ENCODE data around the gene PKP4. TPM values are rescaled to one million over a fixed set of nuclear protein-coding genes. Genes with fewer than 3 reads are reported as not detected.

The PKP4 gene
- total RNA-seq, 1 donor from 2014 or later = 112 TPM

DNA sequence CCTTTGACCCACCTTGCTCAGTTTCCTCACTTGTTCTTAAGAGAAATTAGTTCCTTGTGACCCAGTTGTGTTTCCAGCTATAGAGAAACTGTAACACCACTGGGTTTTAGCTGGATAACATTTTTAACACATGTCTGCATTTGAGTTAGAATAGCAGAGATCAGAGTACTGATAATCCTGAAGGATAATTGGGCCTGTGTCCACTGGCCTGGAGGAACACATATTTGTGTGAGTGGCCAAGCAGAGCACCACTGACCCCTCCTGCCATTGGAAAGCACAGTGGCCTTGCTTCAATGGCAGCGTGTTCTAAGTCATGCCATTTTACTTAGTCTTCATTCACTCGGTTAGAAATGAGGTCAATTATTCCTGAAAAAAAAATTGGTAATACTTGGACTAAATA lies 42.6 kb downstream of the PKP4 start:
- no peak for DNase-seq

DNA sequence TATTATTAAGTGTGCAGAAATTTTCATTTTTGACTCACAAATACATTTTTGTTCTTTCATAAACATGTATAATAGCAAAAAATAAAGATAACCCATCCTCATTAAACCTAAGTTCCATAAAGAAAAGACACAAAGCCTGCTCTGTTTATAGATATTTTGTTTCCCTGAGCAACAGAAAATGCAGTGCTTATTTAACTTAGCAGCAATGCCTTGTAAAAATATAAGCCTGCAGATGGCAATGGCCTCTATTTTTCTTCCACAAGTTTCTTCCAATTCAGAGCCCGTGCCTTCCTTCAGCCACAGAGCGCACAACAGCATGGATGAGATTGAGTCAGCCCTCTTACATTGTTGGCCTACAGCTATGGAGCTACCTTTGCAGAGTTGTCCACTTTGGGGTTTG lies 43.6 kb downstream of the PKP4 start:
- no peak for DNase-seq

DNA sequence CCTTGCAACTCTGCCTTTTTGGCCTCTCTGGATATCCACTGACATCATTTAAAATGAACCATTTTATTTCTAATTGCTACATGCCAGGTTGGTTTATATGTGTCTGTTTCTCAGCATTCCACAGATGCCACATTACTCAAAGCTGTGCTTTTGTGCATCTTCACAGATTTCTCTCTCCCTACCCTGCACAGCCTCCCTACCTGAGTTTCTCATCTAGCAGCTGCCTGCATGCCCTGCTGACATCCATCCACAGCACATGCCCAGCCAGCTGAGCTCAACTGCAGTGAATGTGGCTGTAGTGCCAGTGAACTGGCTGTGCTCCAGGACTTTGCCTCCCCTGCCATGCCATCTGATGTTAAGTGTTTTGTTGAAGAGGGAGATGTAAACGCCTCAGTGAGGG lies 44.5 kb downstream of the PKP4 start:
- DNase-seq = no peak

DNA sequence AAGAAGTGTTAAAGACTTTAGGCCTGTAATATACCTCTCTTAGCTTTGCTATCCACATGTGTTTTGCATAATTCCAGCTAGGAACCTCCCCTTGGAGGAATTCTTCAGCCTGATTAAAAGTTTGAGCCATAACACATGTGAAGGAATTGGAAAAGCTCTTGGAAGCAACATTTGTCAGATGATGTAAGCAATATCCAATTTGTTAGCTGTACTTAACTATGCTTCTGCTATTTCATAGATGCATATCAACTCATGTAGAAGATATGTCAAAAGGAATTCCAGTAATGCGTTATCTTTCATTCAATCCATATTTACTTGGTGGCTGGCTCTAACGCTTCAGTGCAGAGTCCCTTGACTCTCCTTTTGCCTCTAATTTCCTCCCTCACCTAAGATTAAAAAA lies 46.2 kb downstream of the PKP4 start:
- no peak for DNase-seq

DNA sequence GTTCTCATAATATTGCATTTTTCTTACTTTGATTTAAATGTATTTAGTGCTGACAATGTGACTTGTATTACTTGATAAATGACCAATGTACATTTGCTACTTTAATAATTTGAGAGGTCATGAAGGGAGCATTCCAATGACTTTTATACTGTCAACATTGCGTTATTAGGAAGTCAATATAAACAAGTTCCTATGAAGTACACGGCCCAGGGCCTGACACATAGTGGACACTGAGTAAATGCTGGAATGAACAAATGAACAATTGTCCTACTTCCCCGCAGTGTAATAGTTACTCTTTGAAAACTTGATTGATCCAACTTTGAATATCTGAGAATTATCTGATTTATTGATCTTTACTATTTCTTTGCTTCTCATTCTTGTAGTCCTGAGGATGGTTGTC lies 47.3 kb downstream of the PKP4 start:
- no peak for DNase-seq

DNA sequence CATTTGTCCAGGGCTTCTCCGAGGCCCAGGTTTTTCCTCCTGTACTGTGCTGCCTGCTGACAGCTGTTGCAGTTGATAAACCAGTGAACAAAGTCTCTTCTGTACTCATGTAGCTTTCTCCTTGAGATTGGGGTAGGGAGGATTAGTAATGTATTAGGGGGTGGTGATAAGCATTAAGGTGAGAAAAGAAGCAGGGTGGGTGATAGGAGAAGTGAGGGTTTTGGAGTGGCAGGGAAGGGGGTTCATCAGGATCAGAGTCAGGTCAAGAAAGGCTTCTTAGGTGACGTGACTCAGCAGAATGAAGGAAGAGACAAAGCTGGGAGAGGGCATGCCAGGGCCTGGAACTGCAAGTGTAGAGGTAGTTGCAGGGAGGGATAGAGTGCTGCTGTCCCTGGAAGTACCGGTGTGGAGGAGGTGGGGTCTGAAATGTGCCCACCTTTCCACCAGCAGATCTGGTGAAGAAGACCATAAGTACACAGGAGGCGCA lies 48.7 kb downstream of the PKP4 start:
- no peak for DNase-seq

DNA sequence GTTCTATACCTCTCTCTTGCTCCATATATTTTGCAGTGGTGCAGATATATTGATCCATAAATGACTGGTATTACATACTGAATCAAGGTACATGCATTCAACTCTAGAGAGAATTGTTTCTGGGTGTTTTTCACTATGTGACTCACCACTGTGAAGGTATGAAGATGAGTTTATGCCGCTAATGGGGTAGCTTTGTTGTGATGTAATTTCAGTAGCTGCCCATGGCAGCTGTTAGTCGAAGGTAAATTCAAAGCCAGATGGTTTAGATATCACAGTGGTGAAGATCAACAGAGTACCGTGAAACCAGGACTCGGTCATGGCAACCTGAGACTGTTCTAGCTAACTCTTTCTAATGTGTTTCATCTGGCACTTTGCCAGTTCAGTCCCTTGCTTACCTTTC lies 50.4 kb downstream of the PKP4 start:
- DNase-seq = no peak

DNA sequence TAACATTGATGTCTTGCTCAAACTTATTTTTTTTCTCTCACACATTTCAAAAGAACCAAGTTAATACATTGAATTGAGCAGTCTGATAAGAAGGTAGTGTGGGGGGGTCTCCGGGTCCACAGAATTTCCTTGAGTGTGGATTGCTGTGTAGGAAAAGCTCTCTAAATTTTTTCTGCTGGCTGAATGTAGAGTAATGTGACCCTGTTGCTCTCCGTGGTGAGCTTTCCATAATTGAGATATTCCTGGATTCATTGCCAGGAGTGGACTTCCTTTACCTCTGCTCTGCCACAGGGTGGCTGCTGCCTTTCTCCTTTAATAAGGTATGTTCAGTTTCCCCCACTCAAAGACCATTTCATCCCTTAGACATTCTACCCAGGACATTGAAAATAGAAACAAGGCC lies 50.9 kb downstream of the PKP4 start:
- DNase-seq = no peak

DNA sequence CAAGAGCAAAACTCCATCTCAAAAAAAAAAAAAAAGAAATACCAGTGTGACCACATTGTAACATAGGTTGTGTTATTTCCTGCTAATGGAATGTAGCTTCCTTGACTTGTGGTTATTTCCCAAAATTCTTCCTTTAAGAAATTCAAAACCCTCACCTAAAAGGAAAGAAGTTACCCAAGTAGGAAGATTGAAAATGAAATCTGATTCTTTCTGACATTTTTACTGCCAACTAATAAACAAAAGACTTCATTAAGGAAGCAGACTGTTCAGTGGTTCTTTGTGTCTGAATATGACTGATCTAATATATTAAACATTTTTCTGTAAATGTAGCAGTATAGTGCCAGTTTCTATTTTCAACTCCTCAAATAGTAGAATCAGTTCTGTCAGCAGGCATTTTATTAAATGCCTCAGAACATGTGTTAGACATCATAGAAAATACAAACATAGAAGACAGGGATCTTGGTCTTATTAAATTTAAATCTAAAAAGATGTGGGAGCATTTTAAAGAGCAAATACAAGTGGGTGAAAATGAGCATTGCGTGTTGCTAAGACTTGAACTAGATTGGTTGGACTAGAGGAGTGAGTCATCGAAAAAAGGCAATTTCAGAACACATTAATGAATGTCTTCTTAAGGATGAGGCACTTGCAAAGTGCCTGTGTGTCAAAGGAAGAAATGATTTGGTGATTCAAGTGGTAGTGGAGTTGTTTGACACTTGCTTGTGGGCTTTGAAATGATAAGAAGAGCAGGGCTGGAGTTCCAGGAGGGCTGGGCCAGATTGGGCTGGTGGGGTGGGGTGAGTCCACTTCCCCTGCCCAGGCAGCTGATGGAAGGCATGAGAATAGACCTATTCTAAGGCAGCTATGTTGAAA lies 53.4 kb downstream of the PKP4 start:
- no peak for DNase-seq

DNA sequence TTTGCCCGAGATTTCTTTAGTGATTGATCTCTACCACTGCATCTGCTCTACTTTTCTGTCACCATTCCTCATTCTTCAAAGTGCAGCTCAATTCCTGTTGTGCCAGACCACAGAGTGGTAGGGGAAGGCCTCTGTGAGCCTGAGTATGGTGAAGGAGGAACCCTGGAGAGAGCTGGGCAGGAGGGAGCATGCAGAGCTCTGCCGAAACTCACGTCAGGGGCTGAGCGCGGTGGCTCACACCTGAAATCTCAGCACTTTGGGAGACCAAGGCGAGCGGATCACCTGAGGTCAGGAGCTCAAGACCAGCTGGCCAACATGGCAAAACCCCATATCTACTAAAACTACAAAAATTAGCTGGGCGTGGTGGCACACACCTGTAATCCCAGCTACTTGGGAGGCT lies 54.1 kb downstream of the PKP4 start:
- no peak for DNase-seq

DNA sequence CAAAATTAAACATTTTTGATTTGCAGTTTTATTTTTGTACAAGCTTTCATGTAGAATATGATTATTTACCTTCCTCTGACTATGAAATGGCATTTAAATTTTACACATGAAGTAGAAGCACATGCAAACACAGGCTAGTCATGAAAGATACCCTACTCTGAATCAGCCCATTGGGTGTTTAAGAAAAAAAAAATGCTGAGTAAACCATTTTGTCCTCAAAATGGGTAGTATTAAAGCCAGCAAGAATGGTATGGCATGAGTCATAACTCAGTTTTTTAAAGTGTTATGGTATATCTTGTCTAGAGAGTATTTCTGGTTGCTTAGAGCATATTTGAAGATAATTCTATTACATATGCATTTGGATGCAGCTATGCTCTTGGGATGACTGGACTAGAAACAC lies 55.0 kb downstream of the PKP4 start:
- no peak for DNase-seq

DNA sequence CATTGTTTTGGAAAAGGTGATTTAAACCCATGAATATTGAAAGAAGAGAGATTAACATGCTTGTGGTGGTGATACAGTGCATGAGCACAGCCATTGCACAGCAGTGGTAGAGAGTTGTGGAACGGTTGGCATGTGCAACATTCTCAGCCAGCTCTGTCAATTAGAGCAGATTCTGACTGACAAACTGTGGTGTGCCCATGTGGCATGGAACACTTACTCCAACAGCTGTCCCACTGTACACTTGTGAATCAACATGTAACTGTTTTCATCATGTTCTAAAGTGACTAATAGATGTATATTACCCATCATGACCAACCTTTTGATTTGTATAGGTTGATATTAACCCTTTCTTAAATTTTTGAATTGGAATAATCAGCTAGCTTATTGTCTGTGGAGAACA lies 55.6 kb downstream of the PKP4 start:
- DNase-seq = no peak

DNA sequence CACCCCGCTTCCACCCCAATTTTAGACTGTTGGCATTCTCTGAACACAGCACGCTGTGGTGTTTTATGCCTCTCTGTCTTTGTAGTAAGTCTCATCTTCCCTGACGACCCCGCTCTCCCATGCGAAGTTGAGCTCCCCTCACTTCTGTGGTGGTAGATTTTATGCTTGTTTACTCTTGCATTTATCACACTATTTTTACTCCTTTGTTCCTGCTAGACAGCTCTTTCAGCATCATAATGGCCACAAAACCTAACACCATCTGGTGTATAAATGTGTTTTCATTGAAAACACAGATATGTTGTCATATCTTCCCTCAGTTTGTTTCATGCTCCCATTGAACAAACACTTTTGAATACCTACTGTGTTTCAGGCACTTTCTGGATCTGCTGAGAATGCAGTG lies 57.1 kb downstream of the PKP4 start:
- DNase-seq = no peak

DNA sequence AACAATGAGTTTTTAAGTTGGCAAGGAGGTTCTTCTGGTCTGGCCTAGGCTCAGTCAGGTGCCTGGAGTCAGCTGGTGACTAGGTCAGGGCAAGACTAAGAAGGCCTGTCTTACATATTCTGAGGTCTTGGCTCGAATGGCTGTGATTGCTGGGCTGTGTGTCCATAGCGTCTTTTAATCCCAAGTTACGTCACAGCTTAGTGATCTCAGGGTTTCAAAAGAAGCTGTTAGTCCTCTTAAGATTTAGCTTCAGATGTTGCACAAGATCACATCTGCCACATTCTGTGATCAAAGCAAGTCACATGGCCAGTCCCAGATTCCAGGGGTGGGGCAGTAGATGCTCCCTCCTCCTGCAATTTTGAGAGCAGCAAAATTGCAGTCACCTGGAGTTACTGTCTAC lies 61.3 kb downstream of the PKP4 start:
- no peak for DNase-seq

DNA sequence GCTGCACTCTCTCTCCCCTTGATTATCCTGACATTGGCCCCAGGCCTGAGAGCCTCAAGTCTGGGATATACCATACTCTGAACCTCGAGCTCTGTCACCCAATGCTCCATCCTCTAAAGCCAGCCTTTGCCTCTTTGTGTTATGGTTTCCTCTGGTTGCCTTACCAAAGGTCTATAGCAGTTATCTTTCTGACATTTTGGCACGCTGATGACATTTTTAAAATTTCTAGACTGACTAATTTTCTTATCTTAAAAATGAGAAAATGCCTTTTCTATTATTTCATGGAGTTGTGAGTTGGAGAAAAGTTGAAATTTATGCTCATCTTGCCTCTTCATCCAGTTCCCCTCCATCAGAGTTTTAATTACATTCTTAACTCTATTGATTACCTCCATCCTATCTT lies 62.7 kb downstream of the PKP4 start:
- DNase-seq = no peak

DNA sequence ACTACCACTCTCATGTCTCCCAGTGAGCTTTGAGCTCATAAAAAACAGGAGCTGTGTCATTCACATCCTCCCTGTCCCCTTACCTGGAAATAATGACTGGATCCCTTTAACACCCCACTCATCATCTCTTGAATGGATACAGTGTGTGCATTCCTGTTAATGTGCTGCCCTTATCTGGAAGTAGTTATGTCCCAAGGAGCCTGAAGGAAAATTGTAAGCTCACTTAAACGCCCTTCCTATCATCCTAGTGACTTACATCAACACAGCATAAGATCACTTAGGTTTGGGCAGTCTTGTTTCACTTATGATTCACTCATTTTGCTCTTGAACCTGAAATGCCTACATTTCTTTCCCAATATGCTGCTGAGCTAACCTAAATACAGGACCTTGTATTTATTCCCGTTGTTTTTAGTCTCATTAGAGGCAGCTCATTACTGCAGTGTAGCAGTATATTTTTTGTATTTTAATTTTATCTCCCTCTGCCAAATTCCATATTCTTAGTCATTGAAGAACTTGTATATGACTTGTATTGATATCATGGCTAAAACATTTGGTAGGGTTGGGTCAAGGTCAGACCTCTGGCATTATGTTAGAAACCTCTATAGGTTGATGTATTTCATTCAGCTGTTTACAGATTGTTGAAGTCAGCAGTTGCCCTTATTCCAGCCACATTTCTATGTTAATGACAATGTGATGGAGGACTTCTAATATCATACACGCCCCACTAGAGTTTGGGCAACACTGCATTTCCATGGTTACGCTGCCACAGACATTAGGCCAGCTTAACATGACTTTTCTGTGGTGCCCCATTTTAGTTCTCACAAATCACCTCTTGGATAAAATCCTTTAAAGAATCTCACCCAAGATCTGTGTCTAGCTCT lies 72.9 kb downstream of the PKP4 start:
- no peak for DNase-seq

DNA sequence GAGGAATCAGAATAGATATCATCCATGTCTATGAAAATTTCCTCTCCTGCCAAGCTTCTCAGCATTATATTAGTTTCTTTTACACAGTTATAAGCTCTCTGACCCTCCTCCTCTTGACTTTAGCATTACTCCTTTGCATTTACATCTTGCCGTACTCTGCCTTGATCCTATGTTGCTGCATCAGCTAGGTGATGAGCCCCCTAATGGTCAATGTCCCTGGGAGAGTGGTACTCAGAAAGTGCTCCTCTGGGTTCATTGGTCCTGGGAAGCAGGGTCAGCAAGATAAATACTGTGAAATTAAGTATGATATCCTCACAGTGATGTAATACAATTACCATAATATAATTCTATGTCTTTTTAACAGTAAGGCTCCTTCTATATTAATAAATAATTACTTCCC lies 74.1 kb downstream of the PKP4 start:
- no peak for DNase-seq

DNA sequence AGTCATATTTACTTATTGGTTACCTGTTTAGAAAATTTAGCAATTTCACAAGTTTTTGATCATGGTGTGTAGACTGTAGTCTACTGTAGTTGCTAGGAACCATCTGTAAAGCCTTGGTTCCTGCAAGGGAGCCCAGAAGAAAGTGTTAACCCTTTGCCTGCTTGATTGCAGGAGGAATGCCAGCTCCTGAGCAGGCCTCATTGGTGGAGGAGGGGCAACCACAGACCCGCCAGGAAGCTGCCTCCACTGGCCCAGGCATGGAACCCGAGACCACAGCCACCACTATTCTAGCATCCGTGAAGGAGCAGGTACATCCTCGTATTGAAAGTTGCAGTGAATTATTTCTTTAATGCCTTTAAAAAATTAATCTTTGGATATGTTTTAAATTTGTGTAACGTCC lies 76.3 kb downstream of the PKP4 start:
- no peak for DNase-seq

DNA sequence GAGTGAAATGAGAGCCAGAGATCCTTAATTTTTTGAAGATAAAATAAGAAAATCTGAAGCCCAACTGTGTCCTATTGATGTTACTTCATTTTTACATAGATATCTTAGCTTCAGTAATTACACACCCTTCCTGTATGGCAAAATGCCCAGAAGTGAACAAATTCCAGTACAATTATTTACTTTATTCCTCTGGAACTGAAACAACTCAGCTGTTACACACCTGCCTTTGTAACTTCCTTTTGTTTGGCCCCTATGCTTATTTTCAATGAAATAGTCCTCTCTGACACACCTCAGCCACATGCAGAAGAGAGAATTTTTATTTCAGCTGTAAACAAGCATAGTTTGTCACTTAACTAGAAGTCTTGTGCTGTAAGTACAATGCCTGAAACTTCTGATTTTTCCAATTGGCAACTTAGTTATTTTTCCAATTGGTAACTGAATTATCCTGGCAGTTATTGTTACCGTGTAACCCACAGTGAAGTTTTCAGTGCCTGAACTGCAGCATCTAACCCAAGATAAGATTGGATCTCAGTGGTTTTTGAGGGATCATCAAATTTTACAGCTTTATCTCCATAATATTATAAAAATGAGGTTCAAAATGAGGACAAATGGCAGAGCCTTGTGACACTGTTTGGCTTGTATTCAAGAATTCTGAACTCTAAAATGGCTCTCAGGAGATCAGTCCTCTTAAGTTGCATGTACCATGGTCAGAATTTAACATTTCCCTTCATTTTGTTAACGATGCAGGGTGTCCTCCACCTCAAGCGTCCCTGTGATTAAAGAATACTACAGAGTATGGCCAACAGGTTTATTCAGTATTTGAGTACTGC lies 82.6 kb downstream of the PKP4 start:
- DNase-seq = no peak

DNA sequence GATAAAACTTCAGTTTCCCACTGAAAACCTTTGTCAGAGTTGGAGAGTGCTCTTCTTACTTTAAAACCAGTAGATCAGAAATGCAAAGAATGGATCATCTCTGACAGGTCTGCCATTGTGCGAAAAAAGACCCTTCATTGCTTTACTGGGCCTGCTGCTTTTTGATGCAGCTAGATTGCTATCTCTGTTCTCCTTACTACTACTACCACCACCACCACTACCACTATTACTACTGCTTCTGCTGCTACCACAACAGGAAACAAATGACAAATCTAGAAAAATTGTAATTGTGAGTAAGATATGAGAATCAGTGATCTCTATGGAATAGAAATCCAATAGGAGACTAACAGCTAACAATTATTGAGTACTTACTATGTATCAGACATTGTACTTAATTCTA lies 85.8 kb downstream of the PKP4 start:
- DNase-seq = no peak

DNA sequence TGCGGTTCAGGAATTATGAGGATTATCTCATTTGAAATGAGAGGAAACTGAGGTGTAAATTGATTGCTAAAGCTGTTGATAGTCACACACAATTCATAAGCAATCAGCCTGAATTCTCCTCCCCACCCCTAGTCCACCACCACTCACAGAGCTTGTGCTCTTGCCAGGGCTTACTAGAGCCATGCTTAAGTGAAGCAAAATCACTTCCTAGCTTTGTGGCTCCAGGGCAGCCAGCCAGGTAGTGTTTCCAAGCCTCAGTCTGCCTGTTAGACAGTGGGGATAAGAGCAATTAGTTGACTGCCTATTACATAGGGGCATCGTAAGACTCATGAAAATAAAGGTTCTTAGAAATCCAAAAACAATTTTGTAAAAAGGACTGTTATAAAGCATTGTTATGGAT lies 87.2 kb downstream of the PKP4 start:
- no peak for DNase-seq

DNA sequence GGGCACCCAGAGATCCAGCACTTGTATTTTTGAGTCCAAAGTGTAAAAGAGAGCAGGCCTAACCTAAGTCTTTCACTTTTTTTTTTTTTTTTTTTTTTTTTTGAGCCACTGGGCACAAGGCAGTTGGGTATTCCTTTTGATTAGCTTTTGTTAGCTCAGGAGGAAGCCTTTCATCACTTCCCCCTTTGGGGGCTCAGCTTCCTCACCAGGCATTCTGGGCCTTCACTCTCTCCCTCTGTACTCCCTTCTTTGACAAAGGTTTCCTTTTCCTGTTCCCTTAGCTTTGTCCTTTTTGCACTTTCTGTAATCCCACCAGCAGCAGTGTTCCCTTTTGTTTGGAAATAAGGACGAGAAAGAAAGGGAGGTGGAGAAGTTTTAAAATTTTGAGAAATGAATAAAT lies 88.2 kb downstream of the PKP4 start:
- no peak for DNase-seq

All from occipital lobe (tissue), 2 donors.